H1 (cell line): Measurements from ENCODE around the gene SUPT20HL1. TPM values are rescaled to one million over a fixed set of nuclear protein-coding genes. Genes with fewer than 3 reads are reported as not detected.

Experiments
- ATF3 ChIP-seq: IDR thresholded peaks from 2 replicates; pipeline ENCODE4 v1.6.1; 2011; ENCODE audit warnings: low read depth, mild to moderate bottlenecking, low read length; ENCODE audit not compliant: insufficient read depth
- CTCF ChIP-seq, 3 experiments: IDR thresholded peaks; 1 replicate in 2 of 3; 2 replicates in 1 of 3; pipeline versions ENCODE4 v1.5.1 to v1.6.1; 2011; ENCODE audit warnings: low read length in 3 of 3, mild to moderate bottlenecking in 3 of 3, inconsistent platforms in 2 of 3, low read depth in 1 of 3, moderate library complexity in 1 of 3; ENCODE audit not compliant: insufficient read depth in 1 of 3; ENCODE audit errors: control extremely low read depth in 1 of 3
- JUND ChIP-seq: IDR thresholded peaks from 2 replicates; pipeline ENCODE4 v1.6.1; 2011; ENCODE audit warnings: mild to moderate bottlenecking, improper control_type of control experiment, low read length
- KDM1A ChIP-seq: fragments of 200-600, 300-600 bp; sonication (generic); IDR thresholded peaks from 2 replicates; pipeline ENCODE4 v1.7.1; 2016; ENCODE audit warnings: mild to moderate bottlenecking, low read length, borderline replicate concordance
- NANOG ChIP-seq: IDR thresholded peaks from 2 replicates; pipeline ENCODE4 v1.6.1; 2011; ENCODE audit warnings: low read length, low read depth, mild to moderate bottlenecking, inconsistent platforms; ENCODE audit not compliant: insufficient read depth, poor library complexity, severe bottlenecking
- USF2 ChIP-seq: IDR thresholded peaks from 2 replicates; pipeline ENCODE4 v1.6.1; 2011; ENCODE audit warnings: low read length, improper control_type of control experiment
- polyA plus RNA-seq, 7 experiments: library from polyadenylated mRNA; depleted of rRNA in 3 of 7; stranded (reverse) in 5 of 7; unstranded in 2 of 7; fragments of >200 nt in 5 of 7; fragments of 200-250 nt in 2 of 7; gene quantifications; 1 replicate in 5 of 7; 2 replicates in 1 of 7; 4 replicates in 1 of 7; pipeline versions ENCODE4 v1.2.1 to v1.2.3, GENCODE V29; 2011 to 2013; ENCODE audit warnings: missing spikeins in 2 of 7, mixed read lengths in 2 of 7
- total RNA-seq: library from RNA; stranded (reverse); fragmentation: NEBNext Ultra II Directional; extraction: Animal tissue kit (Norgen Biotek cat#: 25700); gene quantifications from 2 replicates; pipeline ENCODE4 v1.2.1, GENCODE V29; 2021

Gene SUPT20HL1
- total and polyA plus RNA-seq, 2 of the 8 experiments (the other 6 are each of a cell fraction or from before 2014, with no cell fraction given), result not detected

DNA sequence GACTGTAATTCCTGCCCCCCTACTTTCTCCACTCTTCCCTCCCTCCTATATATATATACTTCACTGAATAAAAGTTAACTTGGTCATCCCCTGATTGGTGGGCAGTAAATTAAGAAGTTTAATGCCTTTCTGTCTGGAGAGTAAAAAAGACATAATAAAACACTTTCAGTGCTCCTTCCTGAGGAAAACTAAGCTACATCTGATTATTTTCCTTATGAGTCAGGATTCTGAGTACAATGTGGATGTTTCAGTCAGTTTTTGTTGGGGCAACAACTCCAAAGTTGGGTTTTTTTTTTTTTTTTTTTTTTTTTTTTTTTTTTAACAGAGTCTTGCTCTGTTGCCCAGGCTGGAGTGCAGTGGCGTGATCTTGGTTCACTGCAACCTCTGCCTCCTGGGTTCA lies 24.6 kb upstream of the SUPT20HL1 start (continued):
- no peak for TF ChIP-seq KDM1A
- no peak for TF ChIP-seq CTCF (IDR thresholded peaks at IDR 0.05; ENCODE audit: control extremely low read depth in 1 of 3, insufficient read depth in 1 of 3, low read depth in 1 of 3, low read length in 3 of 3)
- no peak for TF ChIP-seq NANOG
- no peak for TF ChIP-seq ATF3
- no peak for TF ChIP-seq JUND
- TF ChIP-seq USF2, result no peak
- TF ChIP-seq, all 59 proteins: peak for 0
